GM18520 (cell line): Measurements from ENCODE around the gene AGBL4.

Source experiments
- ATAC-seq: cut with Tn5 transposase; IDR thresholded peaks from one replicate; pipeline ENCODE4 v1.9.1; 2021; ENCODE audit not compliant: unreplicated experiment

AGBL4 gene

GRCh38 chr1:48953617-48954016 is 1070.1 kb downstream of the AGBL4 start:
- ATAC-seq = no peak

GRCh38 chr1:48948562-48948961 is 1075.2 kb downstream of the AGBL4 start:
- ATAC-seq = no peak

DNA sequence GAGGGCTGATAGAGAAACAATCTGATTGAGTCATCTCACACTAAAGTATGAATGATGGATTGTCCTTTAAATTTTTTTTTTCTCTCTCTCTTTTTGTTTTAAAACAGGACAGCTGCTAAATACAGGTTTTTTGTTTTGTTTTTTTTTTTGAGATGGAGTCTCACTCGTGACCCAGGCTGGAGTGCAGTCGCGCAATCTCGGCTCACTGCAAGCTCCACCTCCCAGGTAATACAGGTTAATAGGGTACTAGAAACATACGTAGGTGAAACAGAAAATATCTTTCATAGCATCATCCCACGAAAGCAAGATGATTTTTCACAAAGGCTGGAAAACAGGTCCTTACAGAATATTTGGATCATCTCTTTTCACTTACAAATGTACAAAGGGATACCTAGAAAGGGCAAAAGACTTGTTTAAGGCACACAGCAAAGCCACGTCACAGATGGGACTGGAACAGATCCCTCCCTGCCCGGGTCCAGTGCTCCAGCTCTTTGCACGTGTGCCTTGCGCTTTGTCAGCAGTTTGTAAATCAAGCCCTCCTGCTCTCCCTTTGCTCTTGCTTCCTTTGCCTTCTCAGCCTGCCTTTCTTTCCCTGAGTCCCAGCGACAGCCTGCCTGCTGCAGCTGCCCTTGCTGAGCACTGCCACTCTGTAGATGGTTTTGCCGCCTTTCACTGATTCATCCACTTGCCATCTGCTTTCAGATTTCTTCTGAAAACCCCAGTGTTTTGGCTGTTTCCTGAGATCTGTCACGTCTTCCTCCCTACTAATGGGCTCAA is 1075.8 kb downstream of the AGBL4 start:
- ATAC-seq = no peak

DNA sequence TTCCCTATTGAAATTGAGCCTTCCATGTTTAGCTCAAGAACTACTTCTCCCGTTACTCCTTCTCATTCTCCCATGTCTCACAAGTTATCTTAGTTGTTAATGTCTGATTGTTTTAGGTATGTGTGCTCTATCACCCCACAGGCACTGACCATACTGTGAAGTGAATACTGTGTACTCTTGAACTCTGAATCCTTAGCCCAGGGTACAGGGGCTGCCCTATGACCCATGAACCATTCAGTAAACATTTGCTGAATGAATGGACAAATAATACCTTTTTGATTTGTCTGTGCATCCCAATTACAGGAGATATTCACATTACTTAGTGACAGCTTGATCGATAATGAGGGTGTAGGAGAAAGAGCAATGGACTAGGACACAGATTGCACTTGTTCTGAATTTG is 1077.7 kb downstream of the AGBL4 start:
- no peak for ATAC-seq

GRCh38 chr1:48944811-48945210 is 1078.9 kb downstream of the AGBL4 start:
- ATAC-seq = no peak

DNA sequence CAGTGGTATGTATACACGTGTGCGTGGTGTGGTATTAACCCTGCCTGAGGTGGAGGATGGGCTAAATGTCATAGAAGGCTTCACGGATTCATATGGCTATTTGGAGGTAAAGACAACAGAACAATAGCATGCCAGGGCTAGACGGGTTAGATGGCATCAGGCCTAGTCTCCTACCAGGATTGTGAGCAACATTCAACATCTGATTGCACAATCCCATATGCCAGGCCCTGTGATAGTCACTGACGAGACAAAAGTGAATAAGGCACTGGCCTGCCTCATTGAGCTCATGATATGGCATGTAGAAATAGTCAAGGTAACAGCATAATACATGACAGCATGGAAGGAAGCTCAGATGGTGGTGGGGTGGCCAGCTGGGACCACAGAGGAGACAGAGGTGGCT is 1079.9 kb downstream of the AGBL4 start:
- no peak for ATAC-seq

GRCh38 chr1:48943393-48943792 is 1080.4 kb downstream of the AGBL4 start:
- ATAC-seq = no peak

DNA sequence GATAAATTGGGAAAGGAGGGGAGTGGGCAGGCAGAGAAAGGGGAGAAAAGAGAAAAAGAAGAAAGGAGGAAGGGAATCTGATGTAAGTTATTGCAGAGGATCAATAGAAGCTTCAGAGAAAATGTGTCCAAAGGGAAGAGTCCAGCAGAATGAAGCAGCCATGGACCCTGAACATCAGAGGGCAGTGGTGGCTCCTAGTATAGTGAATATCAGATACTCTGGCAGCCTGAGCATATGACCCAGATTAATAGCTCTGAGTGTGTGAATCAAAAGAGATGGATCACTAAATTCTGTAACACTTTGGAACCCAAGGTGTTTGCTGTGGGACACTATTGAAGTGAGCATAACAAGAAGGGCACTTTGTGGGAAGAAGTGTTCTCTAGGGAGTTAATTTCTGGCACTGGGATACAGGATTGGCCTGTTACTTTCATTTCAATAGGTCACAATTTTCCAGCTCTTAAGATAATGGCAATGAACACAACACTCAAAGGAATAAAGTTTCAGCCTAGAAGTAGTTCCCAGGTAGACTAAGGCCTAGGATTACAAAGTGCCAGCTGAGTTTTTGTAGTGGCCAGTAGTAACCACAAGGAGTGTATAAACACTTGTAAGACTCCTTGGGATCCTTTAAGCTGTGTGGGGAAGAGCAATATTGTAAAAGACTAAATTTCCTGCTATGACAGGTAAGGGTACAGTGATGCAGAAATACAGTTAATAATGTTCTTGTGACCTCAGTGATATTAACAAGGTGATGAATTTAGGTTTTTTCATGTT is 1082.6 kb downstream of the AGBL4 start:
- no peak for ATAC-seq

GRCh38 chr1:48940354-48940753 is 1083.4 kb downstream of the AGBL4 start:
- ATAC-seq = no peak

DNA sequence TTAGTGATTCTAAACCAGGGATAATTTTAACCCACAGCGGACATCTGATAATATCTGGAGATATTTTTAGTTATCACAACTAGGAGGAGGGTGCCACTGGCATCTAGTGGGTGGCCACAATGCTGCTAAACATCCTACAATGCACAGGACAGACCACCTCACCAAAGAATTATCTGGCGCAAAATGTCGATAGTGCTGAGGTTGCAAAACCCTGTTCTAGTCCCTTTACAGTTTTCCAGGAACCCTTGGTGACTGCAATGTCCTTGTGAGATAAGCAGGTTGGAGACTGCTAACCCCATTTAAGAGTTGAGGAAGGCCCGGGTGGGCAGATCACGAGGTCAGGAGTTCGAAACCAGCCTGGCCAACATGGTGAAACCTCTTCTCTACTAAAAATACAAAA is 1083.9 kb downstream of the AGBL4 start:
- no peak for ATAC-seq

DNA sequence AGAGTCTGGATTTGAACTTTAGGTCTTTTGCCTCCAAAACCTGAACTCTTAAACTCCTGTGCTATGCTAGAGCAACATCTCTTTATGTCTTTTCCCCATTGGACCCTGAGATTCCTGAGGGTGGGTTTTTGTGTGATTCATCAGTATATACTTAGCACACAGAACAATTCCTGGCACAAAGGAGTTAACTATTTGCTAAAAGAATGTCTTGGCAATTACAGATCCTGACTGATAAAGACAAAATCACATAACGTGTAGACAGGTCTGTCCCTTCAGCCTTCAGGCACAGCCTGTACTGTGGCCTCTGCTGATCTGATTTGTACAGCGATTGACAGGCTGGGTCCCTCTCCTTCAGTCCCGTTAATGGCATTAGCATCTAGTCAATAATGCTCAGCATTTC is 1084.7 kb downstream of the AGBL4 start:
- no peak for ATAC-seq

DNA sequence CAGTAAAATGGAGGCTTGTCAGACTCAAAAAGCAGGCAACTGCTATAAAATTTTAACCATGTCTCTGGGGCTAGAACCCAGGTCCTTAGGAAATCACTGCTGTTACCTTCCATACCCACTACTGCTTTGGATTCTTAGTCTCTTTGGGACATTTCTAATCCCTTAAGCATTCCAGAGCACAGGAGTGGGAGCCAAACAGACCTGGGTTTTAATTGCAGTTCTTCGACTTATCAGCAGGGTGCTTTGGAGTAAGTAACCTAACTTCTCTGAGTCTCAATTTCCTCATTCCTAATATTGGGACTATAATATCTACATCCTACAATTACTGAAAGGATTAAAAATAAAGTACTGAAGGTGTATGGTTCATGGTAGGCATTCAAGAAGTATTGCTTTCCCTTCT is 1086.0 kb downstream of the AGBL4 start:
- ATAC-seq = no peak

DNA sequence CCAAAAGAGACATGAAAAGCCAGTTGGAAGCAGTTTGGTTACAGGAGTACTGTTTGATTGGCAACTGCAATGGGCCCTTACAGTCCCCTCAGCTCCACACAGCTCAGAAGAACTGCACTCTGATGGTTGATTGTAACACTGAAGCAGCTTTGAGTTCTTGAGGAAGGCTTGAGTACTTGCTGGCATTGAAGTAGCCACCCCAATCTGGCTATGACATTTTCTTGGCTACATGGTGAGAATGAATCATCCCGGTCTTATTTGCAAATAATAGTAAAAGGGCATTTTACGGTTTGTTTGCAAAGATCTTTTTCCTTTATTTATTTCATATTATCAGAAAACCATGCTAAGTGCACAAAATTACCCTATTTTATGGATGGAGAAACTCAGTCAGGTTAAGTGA is 1087.3 kb downstream of the AGBL4 start:
- no peak for ATAC-seq

- ATAC-seq = no peak
Measured at GRCh38 chr1:48932366-48932765, 1091.4 kb downstream of the AGBL4 start.

- no peak for ATAC-seq
Measured at GRCh38 chr1:48931506-48932192, 1092.1 kb downstream of the AGBL4 start.

DNA sequence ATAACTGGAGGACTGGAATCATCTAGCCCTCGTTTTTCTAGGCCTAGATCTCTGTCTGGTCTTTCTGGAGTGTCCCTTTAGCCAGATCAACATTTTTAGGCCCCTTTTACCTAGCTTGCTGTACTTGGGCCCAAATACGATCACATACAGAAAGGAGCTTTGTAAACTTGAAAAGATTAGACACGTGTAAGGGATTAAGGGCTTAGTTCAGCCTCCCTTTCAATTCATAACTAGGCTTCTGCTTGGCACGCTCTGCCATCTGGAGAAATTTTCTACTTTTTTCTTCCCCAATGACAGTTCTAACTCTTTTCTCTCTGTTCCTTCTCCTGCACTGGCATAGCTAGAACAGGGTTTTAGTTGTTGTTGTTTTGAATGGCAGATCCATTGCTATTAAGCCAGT is 1093.7 kb downstream of the AGBL4 start:
- no peak for ATAC-seq

- ATAC-seq = no peak
Measured at GRCh38 chr1:48924099-48924498, 1099.7 kb downstream of the AGBL4 start.

GRCh38 chr1:48923116-48923515 is 1100.6 kb downstream of the AGBL4 start:
- no peak for ATAC-seq

DNA sequence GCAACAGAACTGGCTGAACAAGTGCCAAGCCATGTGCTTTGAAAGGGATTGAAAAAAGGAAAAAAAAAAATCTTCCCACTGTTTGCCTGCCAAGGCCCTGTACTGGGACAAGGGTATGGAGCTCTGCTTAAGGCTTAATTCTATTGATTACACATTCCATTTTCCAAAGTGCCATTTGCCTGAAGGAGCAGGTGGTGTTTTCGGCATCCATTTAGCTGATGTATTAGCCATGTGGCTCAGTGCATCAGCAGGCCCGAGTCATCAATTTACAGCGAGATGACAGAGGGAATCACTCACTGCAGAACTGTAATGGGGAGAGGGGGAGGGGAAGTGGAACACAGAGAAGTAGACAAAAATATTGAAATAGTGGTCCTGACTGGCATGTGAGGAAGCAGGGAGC is 1102.9 kb downstream of the AGBL4 start:
- ATAC-seq = no peak

GRCh38 chr1:48917901-48918603 is 1105.7 kb downstream of the AGBL4 start:
- ATAC-seq = no peak

DNA sequence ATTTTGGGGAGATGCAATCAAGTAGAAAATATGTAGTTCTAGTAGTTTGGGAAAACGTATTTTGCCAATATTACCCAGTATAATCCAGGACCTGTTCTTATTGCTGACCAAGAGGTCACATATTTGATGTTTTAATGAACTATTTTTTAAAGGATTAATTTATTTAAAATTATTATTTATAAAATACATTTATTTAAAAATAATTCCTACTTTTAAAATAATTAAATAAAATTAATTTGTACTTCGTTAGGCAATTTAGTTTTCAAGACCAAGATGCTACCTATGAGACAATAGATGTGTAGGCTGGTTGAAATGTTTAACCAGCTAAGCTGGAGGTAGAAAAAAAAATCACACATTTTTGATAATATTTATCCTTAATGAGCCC is 1106.7 kb downstream of the AGBL4 start:
- ATAC-seq = no peak
